Activated CD4-positive, alpha-beta T cell treated with anti-CD3 and anti-CD28 coated beads, Interleukin-2, amount 50 U/mL, for 24 hours (primary cell): ENCODE results near the gene ZNF165.
"Not testable (repeated sequence)": the region's sequence is repeated elsewhere in the genome, so short reads cannot be mapped to it uniquely, and the experiment has no call there.

Experiments used
- DNase-seq, 2 donors: peaks; one replicate each; pipeline ENCODE4 v3.0.0-alpha.2; 2020; ENCODE audit warnings: low read depth in 1 of 2, low spot score in 1 of 2

ZNF165 gene

GRCh38 chr6:28080381-28080630 is at the start of gene ZNF165:
ZNF165 (plus strand) TSS chr6:28080568; CDS start chr6:28085481, 4,913 bp downstream.
- not testable (repeated sequence) for DNase-seq

GRCh38 chr6:28053584-28053983 is 26.8 kb upstream of the ZNF165 start:
- DNase-seq = no peak

GRCh38 chr6:28060405-28060804 is 20.0 kb upstream of the ZNF165 start:
- no peak for DNase-seq

- no peak for DNase-seq
Observed at GRCh38 chr6:28064272-28064671, 16.1 kb upstream of the ZNF165 start.

GRCh38 chr6:28068067-28068466 is 12.3 kb upstream of the ZNF165 start:
- DNase-seq = no peak

- not testable (repeated sequence) for DNase-seq
Observed at GRCh38 chr6:28070968-28071367, 9.4 kb upstream of the ZNF165 start.

- no peak for DNase-seq
Observed at GRCh38 chr6:28078050-28078449, 2.3 kb upstream of the ZNF165 start.

GRCh38 chr6:28078836-28079235 is 1.5 kb upstream of the ZNF165 start:
- DNase-seq = no peak

GRCh38 chr6:28080631-28081485 is 490 bp downstream of the ZNF165 start:
- DNase-seq = peak; percentile 85 to 87

- DNase-seq = peak in 1 of 2 donors; percentile 3
Observed at GRCh38 chr6:28081486-28081751, 1.1 kb downstream of the ZNF165 start.

GRCh38 chr6:28082939-28083338 is 2.6 kb downstream of the ZNF165 start:
- DNase-seq = no peak

GRCh38 chr6:28089054-28089453 is 8.7 kb downstream of the ZNF165 start:
- no peak for DNase-seq

GRCh38 chr6:28090917-28091586 is 10.7 kb downstream of the ZNF165 start:
- DNase-seq = no peak

- DNase-seq = not testable (repeated sequence)
Observed at GRCh38 chr6:28102222-28102621, 21.9 kb downstream of the ZNF165 start.

GRCh38 chr6:28102699-28103098 is 22.3 kb downstream of the ZNF165 start:
- DNase-seq = not testable (repeated sequence)

GRCh38 chr6:28104392-28105244 is 24.2 kb downstream of the ZNF165 start:
- DNase-seq = peak; percentile 62 to 73

- DNase-seq = no peak
Observed at GRCh38 chr6:28105245-28105639, 24.9 kb downstream of the ZNF165 start.

- no peak for DNase-seq
Observed at GRCh38 chr6:28107506-28107905, 27.1 kb downstream of the ZNF165 start.

- no peak for DNase-seq
Observed at GRCh38 chr6:28111964-28112363, 31.6 kb downstream of the ZNF165 start.

GRCh38 chr6:28115799-28116198 is 35.4 kb downstream of the ZNF165 start:
- no peak for DNase-seq

- no peak for DNase-seq
Observed at GRCh38 chr6:28117386-28118050, 37.1 kb downstream of the ZNF165 start.
